ENCODE measurements around the gene INTS6L.
"Not testable (repeated sequence)": the region's sequence is repeated elsewhere in the genome, so short reads cannot be mapped to it uniquely, and the experiment has no call there.

The INTS6L gene

DNA sequence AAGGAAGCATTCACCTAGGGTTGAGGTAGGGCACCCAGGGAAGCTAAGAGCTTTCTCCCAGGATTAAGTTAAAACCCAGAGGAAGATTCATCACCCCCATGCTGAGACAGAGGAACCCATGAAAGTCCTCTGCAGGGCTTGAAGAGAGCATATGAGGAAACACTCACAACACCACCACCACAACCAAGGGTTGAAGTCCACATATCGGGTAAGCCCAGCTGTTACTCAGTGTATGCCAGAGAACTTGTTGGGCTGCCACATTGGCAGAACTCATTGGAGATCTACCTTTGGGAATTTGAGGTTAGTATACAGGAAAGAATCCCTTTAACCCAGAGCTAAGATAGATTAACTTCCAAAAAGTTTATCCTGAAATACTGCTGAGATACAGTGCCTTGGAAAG is 75.1 kb downstream of the INTS6L start:
- Histone ChIP-seq H3K9ac (ENCODE audit: low read length in 2 of 2) (no peak overlapping the region), H3K9me3 (ENCODE audit: control insufficient read depth in 2 of 2, low read length in 2 of 2) (no peaks in the 10 kb centered on the region), H3K4me3 (ENCODE audit: low read length in 2 of 2) (no peak overlapping the region), H3K27me3 (ENCODE audit: control insufficient read depth in 1 of 2, insufficient read depth in 2 of 2, low read length in 2 of 2) (no peaks in the 10 kb centered on the region), H3K36me3 (ENCODE audit: control insufficient read depth in 2 of 2, insufficient read depth in 2 of 2, low read length in 2 of 2) (no peaks in the 10 kb centered on the region), H3K4me1 (ENCODE audit: control insufficient read depth, insufficient read depth, low read length) (no peaks in the 10 kb centered on the region), H3K27ac (ENCODE audit: low read length) (no peak overlapping the region)

GRCh38 chrX:135596495-135596894 is 76.0 kb downstream of the INTS6L start:
- Histone ChIP-seq H3K27ac (ENCODE audit: low read length) (no peak overlapping the region), H3K36me3 (ENCODE audit: control insufficient read depth in 2 of 2, insufficient read depth in 2 of 2, low read length in 2 of 2) (no peaks in the 10 kb centered on the region), H3K4me3 (ENCODE audit: low read length in 2 of 2) (no peak overlapping the region), H3K4me1 (ENCODE audit: control insufficient read depth, insufficient read depth, low read length) (no peaks in the 10 kb centered on the region), H3K27me3 (ENCODE audit: control insufficient read depth in 1 of 2, insufficient read depth in 2 of 2, low read length in 2 of 2) (no peaks in the 10 kb centered on the region), H3K9me3 (ENCODE audit: control insufficient read depth in 2 of 2, low read length in 2 of 2) (no peaks in the 10 kb centered on the region), H3K9ac (ENCODE audit: low read length in 2 of 2) (no peak overlapping the region)

GRCh38 chrX:135605906-135606305 is 85.4 kb downstream of the INTS6L start:
- H3K36me3 ChIP-seq (ENCODE audit: control insufficient read depth in 2 of 2, insufficient read depth in 2 of 2, low read length in 2 of 2) = no peaks in the 10 kb centered on the region
- no peak overlapping the region for H3K9ac ChIP-seq (ENCODE audit: low read length in 2 of 2)
- H3K9me3 ChIP-seq (ENCODE audit: control insufficient read depth in 2 of 2, low read length in 2 of 2) = peaks cover 0 to 4% of the 10 kb centered on the region in 2 donors
- no peak overlapping the region for H3K27ac ChIP-seq (ENCODE audit: low read length)
- no peak overlapping the region for H3K4me3 ChIP-seq (ENCODE audit: low read length in 2 of 2)
- H3K4me1 ChIP-seq (ENCODE audit: control insufficient read depth, insufficient read depth, low read length) = no peaks in the 10 kb centered on the region
- peaks cover 0 to 9% of the 10 kb centered on the region in 2 donors for H3K27me3 ChIP-seq (ENCODE audit: control insufficient read depth in 1 of 2, insufficient read depth in 2 of 2, low read length in 2 of 2)

- not testable (repeated sequence) for H3K9me3 ChIP-seq (ENCODE audit: control insufficient read depth in 2 of 2, low read length in 2 of 2); H3K36me3 ChIP-seq (ENCODE audit: control insufficient read depth in 2 of 2, insufficient read depth in 2 of 2, low read length in 2 of 2); H3K27ac ChIP-seq (ENCODE audit: low read length); H3K4me1 ChIP-seq (ENCODE audit: control insufficient read depth, insufficient read depth, low read length); H3K27me3 ChIP-seq (ENCODE audit: control insufficient read depth in 1 of 2, insufficient read depth in 2 of 2, low read length in 2 of 2); H3K9ac ChIP-seq (ENCODE audit: low read length in 2 of 2); H3K4me3 ChIP-seq (ENCODE audit: low read length in 2 of 2)
Measured at GRCh38 chrX:135624408-135625204, 104.1 kb downstream of the INTS6L start.

- no peak overlapping the region for H3K9ac ChIP-seq (ENCODE audit: low read length in 2 of 2)
- H3K4me3 ChIP-seq (ENCODE audit: low read length in 2 of 2) = no peak overlapping the region
- no peaks in the 10 kb centered on the region for H3K9me3 ChIP-seq (ENCODE audit: control insufficient read depth in 2 of 2, low read length in 2 of 2)
- H3K27ac ChIP-seq (ENCODE audit: low read length) = no peak overlapping the region
- H3K4me1 ChIP-seq (ENCODE audit: control insufficient read depth, insufficient read depth, low read length) = no peaks in the 10 kb centered on the region
- no peaks in the 10 kb centered on the region for H3K36me3 ChIP-seq (ENCODE audit: control insufficient read depth in 2 of 2, insufficient read depth in 2 of 2, low read length in 2 of 2)
- peaks cover 0 to 3% of the 10 kb centered on the region in 2 donors for H3K27me3 ChIP-seq (ENCODE audit: control insufficient read depth in 1 of 2, insufficient read depth in 2 of 2, low read length in 2 of 2)
Measured at GRCh38 chrX:135625995-135626394, 105.5 kb downstream of the INTS6L start.

- Histone ChIP-seq H3K36me3 (ENCODE audit: control insufficient read depth in 2 of 2, insufficient read depth in 2 of 2, low read length in 2 of 2) (no peaks in the 10 kb centered on the region), H3K27ac (ENCODE audit: low read length) (no peak overlapping the region), H3K27me3 (ENCODE audit: control insufficient read depth in 1 of 2, insufficient read depth in 2 of 2, low read length in 2 of 2) (peaks cover 0 to 8% of the 10 kb centered on the region in 2 donors), H3K9me3 (ENCODE audit: control insufficient read depth in 2 of 2, low read length in 2 of 2) (no peaks in the 10 kb centered on the region), H3K4me3 (ENCODE audit: low read length in 2 of 2) (no peak overlapping the region), H3K9ac (ENCODE audit: low read length in 2 of 2) (no peak overlapping the region), H3K4me1 (ENCODE audit: control insufficient read depth, insufficient read depth, low read length) (no peaks in the 10 kb centered on the region)
Measured at GRCh38 chrX:135629342-135629741, 108.9 kb downstream of the INTS6L start.
